ENCODE data around the gene PRKAG2. TPM values are rescaled to one million over a fixed set of nuclear protein-coding genes. Genes with fewer than 3 reads are reported as not detected.

Gene PRKAG2
- polyA plus RNA-seq, 1 donor: 12.3 TPM

DNA sequence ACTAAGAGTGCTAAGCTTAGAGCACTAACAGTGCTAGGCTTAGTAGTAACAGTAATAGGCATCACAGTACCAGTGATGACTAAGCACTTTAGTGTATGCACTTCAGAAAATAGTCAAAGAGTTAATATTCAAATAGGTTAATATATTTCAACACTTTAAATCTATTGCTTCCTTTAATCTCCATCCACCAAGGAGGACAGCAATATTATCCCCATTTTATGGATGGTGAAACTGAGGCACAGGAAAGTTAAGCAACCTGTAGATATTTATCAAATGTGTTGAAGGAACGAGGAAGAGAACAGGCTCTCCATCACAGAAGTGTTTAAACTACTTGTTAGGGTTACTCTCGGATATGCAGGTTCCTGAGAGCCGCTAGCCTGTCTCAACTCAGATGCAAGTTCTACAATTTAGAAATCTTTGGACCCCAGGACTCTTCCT lies 165.5 kb downstream of the PRKAG2 start:
- no peak for DNase-seq (ENCODE audit: low read depth)

DNA sequence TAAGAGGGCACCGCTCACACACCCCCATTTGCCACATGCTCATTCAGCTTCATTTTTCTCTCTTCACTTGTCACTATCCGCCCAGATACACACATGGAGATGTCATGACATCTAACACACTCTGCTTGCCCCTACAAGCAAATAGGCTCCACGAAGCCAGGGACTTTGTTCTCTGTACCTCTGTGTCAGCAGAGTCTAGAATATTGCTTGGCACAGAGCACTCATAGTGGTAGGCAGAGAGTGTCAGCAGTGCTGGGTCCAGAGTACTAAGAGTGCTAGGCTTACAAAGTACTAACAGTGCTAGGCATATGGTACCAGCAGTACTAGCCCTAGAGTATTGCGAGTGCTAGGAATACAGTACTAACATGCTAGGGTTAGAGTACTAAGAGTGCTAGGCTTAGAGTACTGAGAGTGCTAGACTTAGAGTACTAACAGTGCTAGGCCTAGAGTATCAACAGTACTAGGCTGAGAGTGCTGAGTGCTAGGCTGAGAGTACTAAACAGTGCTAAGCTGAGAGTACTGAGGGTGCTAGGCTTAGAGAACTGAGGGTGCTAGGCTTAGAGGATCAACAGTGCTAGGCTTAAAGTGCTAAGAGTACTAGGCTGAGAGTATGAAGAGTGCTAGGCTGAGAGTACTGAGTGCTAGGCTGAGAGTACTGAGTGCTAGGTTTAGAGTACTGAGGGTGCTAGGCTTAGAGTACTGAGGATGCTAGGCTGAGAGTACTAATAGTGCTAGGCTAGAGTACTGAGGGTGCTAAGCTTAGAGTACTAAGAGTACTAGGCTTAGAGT lies 166.1 kb downstream of the PRKAG2 start:
- DNase-seq (ENCODE audit: low read depth): no peak

DNA sequence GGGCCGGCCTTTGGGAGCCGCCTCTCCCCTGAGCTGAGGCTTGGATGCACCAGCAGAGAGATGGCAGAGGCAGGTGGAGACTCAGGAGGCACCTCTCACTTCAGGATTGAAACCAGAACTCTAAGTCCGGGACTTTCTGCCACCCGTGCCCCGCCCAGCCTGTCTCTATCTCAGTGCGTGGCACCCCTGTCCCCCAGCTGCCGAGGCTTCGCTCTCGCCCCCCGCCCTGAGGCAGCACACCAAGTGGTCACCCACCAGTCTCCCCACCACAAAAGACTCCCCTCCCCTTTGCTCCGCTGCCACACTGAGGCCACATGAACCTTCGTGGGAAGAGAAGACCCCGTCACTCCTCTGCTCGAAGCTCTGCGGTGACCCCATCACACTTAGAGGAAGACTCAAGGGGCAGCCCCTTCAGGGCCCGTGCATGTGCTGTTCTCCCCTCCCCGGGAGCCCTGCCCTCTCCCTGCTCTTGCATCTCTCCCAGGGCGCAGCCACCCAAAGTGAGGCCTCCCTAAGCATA lies 166.7 kb downstream of the PRKAG2 start:
- no peak for DNase-seq (ENCODE audit: low read depth)

DNA sequence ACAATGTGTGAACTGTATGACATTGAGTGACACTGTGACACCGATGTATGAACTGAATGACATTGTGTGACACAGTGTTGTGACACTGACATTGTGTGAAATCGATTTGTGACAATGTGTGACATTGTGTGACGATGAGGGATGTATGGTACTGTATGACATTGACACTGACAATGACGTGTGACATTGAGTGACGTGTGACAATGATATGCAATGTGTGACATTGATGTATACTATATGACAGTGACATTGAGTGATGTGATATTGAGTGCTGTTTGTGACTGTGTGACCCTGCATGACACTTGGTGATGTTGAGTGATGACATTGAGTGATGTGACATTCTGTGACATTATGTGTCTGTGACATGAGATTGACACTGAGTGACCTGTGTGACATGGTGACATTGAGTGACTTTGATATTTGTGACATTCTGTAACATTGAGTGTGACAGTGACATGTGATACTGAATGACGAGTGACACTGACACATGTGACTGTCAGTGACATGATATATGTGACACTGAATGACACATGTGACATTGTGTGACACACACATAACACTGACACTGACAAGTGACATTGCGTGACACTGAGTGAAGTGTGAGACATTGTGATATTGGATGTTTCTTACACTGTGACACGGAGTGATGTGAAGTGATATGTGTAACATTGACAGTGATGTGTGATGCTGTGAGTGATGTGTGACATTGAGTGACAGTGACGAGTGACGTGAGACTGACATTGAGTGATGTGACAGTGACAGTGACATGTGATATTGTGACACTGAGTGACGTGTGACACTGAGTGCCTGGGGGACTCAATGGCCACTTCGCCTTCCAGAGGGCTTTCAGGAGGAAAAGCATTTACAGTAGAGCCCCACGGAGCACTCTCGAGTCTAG lies 167.5 kb downstream of the PRKAG2 start:
- DNase-seq (ENCODE audit: low read depth): no peak

DNA sequence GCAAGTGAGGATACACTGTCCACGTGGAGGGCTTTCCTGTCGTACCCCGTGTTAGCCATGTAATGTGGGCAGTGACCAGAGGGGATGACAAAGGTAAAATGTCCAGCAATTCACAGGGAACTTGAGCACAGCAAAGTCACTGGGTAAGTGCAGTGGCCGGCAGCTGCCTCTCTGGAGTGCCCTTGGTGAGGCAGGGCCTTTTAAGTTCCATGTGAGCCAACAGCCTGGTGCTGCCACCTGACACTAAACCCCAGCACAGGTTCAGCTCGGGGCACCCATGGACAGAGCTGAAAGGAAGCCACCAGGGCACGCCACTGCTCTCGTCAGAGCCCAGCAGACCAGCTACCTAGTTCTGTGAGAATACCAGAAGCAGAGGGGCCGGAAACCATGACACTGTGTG lies 168.3 kb downstream of the PRKAG2 start:
- no peak for DNase-seq (ENCODE audit: low read depth)

DNA sequence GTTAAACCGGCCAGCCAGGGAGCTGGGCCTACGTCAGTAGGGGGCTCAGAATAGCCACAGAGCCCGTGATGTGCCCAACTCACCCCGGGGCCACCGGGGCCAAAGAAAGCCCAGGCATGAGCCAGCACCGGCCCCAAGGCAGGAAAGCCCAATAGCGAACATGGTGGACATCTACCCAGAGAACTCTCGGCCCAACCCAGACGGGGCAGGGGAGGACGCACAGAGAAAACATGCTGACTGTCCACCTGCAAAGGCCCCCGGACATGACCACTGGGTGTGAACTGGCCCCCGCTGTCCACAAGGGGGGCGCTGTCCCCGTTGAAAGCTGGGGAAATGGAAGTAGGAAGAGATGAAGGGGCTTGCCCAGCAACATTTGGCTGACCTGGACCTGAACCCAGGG lies 169.2 kb downstream of the PRKAG2 start:
- DNase-seq (ENCODE audit: low read depth): no peak

DNA sequence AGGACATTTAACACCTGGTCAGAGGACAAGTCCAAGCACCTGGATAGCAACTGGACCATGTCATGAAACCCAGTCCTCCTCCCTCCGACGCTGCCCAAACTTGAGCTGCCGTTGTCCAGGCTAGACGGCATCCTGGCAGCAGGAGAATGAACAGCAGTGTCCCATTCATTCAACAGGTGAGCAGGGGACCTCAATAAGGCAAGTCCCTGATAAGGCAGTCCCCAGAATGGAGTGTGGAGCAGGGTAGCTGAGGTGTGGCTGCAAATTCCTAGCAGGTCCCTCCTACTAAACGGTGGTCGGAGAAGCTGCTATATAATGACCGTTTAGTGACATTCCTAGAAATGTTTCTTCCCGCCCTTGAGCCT lies 169.8 kb downstream of the PRKAG2 start:
- no peak for DNase-seq (ENCODE audit: low read depth)

DNA sequence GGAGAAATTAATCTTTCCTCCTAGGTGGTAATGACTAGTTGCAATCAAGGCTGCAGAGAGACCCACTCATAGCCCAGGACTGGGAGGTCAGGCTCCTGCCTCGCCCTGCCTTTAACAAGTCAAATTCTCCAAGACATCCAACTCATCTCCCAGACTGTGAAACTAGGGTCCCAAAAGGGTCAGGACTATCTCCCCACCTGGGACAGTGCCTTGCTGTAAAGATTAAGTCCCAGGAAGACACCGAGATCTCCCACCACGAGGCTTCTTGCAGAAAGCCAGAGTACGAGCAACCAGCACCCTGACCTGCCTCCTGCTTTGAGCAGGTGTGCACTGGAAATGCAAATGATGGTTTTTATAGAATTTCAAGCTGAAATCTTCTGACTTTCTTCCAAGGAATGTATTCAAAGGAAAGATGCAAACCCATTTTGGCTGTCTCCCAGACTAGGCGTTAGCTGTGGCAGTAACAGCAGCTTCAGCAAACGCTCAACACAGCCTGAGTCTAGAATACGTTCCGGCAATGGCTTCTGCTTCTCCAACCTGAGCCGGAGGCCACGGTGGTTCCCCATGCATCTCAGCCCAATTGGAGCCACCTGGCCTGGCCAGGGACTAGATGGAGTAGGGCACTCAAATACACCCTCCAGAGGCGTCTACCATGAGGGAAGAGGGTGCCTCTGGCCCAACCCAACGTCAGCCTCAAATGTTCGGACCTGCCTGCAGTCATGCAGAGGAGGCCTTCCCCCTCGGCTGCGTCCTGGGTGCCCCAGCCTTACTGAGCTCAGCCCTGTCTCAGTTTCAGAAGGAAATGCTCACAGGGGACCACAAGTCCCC lies 170.4 kb downstream of the PRKAG2 start:
- no peak for DNase-seq (ENCODE audit: low read depth)

DNA sequence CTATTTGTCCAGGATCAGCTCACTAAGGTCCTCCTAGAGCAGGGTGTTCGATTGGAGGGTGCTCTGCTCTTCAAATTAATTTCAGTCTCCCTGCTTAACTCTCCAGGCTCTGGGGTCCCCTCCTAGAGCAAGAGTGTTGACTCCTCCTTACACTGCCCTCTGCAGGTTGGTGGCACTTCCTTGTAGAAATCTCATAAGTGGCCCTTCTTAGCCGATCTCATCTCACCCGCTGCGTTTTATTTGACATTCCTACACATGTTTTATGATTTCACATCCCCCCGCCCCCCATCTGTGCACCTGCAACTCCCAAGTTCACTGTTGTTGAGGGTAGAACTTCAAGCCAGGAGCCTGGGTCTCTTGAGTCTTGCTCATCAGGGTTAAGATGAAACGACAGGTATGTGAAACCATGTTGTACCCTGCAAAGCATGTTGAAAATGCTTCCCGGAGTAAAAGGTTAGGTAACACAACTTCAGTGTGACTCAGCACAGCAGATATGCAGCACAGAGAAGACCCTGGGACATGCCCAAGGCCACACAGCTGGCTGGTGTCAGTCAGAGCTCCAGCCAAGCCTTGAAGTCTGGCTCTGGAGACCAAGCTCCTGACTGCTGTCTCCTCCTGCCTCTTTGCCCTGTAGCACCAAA lies 171.2 kb downstream of the PRKAG2 start:
- DNase-seq (ENCODE audit: low read depth): no peak

DNA sequence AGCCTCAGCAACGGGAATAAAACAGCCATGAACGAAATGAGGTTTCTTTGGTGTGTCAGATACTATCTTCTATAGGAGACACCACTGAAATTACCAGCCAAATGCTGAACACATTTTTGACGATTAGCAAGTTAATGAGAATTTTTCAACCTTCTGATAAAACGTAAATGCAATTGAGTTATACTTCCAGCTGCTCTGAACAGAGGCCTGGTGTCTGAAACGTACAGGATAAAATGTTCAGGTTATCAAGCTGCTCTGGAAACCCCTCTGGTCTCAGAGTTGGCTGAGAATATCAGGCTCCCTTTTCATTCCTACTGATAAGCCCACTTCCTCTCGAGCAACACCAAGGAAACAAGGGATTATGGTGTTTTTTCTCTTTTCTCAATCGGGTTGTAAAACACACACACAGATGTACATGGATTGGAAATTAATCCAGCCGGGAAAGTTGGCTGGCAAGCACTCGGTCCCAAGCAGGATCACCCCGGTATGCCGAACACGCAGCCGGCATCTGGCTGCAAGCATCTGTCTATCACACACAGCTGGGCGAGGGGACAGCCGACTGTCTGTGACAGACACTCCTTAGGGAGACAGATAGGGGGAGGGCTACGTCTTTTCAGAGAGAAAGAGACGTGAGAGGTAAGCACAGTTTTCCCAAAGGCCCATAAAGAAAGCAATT lies 171.8 kb downstream of the PRKAG2 start:
- DNase-seq (ENCODE audit: low read depth): no peak

DNA sequence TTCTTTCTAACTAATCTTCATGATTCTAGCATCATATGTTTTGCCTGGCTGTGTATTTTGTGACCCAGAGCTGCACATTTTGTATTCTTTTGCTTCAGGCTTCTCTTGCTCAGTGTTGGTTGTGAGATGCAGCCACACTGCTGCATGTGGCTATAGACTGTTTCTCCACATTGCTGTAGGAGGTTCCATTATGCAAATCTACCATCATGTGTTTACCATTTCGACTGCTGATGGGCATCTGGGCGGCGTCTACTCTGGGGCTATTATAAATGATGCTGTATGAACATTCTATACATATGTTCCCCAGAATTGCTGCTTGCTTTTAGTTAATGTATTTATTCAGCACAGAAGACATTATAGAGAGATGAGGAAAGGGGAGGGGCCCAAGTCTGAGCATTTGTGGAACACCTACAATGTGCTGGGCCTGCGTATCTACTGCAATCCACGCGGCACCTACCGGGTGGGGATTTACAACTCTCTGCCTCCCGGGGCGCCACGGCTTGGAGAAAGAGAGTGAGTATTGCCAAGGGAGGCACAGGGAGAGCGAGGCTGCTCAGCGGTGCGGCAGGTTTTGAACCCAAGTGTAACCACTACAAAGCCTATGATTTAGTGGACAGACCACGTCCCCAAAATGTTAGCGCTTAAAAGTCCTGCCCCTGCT lies 172.5 kb downstream of the PRKAG2 start:
- DNase-seq (ENCODE audit: low read depth): no peak

DNA sequence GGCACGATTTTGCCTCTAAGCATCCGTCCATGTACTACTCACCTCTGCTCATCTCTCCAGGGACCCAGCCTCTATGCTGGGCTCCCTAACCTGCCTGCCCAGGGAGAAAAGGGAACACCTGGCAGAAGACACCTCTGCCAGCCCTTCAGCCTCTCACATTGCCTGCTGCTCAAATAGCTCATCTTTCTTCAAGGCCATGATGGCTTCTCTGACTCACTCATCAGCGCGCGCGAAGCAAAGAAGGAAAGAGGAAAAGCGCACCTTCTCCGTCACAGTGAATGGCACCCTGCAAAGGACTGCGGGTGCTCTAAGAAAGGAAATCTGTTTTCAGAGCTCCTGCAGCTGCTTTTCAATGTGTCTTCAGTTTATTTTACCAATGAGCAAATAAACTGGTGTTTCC lies 174.0 kb downstream of the PRKAG2 start:
- DNase-seq (ENCODE audit: low read depth): no peak

DNA sequence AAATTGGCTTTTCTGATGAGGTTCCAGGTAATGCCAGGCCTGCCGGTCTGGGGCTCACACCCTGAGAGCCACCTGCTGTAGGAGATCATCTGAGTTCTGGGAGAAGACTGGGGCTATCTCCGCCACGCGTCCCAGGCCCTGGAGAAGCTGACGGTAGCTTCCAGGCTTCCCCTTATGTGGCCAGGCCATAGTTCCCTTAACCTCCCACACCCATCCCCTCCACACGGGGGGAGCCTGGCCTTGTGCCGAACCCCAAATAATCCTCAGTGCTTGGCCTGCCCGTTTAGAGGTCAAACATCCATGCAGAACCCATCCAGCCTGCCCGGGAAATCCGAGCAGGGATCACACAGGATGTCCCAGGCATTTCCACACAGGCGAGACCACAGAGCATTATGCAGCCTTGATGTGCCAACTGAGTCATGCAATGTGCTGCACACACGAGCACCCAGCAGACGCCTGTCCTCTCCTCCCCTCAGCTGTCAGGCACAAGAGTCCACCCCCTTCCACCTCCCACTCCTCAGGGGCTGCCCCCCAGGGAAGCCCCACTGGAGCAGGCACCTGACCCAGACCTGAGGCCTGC lies 176.2 kb downstream of the PRKAG2 start:
- no peak for DNase-seq (ENCODE audit: low read depth)

DNA sequence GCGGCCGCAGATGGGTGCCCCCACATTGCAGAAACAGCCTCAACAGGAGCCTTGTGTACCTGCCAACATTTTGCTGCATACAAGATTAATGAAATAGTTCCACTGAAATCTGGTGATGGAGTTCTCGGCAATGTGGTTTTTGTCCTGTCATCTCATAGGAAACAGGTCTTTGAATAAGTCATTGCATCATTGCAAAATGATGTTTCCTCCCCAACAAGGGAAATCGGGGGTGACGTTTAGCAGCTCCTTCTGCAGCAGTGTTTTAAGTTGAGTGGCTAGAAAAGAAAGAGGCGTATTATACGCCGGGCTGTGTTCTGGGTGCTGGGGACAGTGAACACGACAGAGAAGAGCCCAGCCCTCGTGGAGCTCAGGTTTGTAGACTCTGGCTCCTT lies 177.0 kb downstream of the PRKAG2 start:
- DNase-seq (ENCODE audit: low read depth): no peak

DNA sequence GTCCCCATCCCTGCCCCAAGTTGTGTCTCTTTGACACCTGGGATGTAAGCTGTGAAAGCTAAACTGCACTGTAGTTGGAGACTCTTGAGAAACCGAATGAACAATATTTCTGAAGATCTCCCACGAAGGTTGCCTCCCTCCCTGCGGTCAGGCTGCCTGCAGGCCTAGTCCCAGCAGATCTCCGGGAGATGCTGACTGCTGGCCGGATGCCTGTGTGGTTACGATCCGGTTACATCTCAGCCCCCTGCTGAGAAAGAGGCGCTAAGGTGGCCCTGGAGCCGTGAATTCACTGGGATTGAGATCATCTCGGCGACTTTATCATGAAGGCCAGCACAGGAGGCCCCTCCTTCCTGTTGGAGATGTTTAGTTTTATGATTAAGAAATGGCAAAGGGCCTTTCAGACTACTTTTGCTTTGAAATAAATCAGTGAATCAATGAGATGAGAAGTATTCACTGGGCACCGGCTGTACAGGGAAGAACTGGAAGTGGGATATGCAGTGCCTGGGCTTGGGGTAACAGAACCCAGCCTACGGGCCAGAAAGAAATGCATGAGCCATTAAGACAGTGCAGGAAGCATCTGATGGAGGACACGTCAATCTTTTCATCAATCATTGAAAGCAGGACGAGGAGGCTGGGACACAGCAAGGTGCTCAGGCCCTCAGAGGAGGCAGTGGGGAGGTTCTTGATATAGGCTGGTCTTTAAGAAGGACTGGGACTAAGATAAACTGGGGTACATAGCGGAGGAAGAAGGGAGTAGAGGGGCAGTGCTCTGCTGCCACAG lies 177.6 kb downstream of the PRKAG2 start:
- DNase-seq (ENCODE audit: low read depth): no peak

DNA sequence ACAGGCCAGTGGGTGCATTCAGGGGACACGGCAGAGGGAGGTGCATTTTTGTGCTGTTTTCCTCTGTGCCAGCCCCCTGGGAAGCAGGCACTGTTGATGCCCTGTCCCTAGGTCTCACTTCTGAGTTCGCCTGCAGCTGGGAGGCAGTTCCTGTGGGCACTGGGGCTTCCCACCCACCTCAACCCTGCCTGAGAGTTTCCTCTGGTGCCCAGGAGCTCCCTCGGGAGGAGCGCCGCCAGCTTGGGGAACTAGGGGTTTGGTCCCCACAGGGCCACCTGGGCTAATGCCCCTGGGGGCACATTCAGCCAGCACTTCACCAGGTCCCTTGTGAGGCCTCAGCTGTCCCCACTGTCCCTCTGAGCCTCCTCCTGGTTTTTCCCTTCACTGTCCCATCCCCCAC lies 179.0 kb downstream of the PRKAG2 start:
- no peak for DNase-seq (ENCODE audit: low read depth)

DNA sequence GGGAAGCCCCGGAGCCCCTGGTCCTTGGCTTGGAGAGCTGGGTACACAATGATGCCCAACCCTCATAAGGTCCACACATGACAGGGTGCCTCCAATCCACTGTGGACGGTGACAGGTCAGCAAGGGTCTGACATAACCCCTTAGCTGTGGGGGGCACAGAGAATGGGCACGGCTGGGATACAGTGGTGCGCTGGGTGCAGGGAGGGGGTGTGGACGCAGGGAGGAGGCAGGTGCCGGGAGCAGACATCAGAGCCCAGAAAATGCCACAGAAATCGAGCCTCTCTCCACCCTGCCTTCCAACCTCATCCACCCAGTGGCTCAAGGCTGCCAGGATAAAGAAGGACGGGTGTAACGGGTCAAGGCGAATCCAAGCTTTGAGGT lies 179.4 kb downstream of the PRKAG2 start:
- DNase-seq (ENCODE audit: low read depth): no peak

DNA sequence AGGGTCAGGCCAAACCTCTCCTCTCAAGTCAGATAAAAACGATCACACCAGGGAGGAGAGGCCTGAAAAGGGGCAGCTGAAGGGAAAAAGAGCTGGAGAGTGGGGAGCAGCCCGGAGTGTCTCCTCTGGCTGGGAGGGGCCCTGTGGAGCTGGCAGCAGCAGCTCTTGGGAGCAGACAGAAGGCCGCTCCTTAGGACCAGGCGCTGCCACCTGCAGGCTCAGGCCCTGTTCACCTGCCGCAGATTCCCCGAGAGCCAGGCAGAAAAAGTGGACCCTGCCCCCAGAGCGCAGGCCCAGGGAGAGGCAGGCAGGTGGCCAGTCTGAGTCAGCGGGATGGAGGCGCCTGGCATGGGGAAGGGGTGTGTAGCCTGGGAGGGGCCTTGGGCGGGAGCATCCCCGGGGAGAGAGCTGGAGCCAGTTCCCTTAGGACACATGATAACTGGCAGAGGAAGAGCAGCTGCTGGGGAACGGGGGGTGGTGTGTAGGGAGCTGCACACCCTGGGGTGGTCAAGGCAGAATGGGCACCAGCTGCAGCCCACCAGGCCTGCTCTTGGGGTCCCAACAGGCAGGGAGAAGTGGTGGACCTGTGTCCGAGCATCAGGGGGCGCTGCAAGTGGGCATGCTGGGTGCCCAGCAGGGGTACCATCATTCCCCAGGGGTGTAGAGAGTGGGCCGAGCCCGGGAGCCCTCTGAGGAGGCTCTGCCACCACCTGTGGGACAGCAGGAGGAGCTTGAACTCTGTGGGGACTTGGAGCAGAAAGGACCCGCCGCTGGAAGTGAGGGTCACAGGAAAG lies 180.0 kb downstream of the PRKAG2 start:
- DNase-seq (ENCODE audit: low read depth): no peak

Data from forelimb muscle (tissue), 1 donor.